Loucy (cell line): ENCODE results near the gene PADI6.

Source experiments
- H2AFZ ChIP-seq: fragments of 200-600 bp; sonication (generic); 2 replicates; pipeline ENCODE4 v1.6.0; 2016; ENCODE audit warnings: antibody characterized with exemption, mild to moderate bottlenecking, low read length, moderate library complexity
- H3F3A ChIP-seq: fragments of 200-600 bp; 2 replicates; pipeline ENCODE4 v1.6.0; 2016; ENCODE audit warnings: antibody characterized with exemption, low read depth, mild to moderate bottlenecking
- H3K27me3 ChIP-seq: fragments of 200-600 bp; sonication (generic); 2 replicates; pipeline ENCODE4 v1.6.1; 2014; ENCODE audit warnings: low read length, mild to moderate bottlenecking; ENCODE audit not compliant: insufficient read depth, poor library complexity, severe bottlenecking
- H3K36me3 ChIP-seq: fragments of 200-600 bp; sonication (generic); 2 replicates; pipeline ENCODE4 v1.6.1; 2016; ENCODE audit warnings: low read length; ENCODE audit not compliant: insufficient read depth
- H3K4me1 ChIP-seq: fragments of 200-600 bp; sonication (generic); 2 replicates; pipeline ENCODE4 v1.5.1; 2014; ENCODE audit warnings: low read length, mild to moderate bottlenecking; ENCODE audit not compliant: insufficient read depth, poor library complexity, severe bottlenecking
- H3K4me2 ChIP-seq: fragments of 200-600 bp; sonication (generic); 2 replicates; pipeline ENCODE4 v1.6.0; 2014; ENCODE audit warnings: antibody characterized with exemption, low read length, low read depth, mild to moderate bottlenecking; ENCODE audit not compliant: poor library complexity, severe bottlenecking
- H3K4me3 ChIP-seq: fragments of 200-600 bp; sonication (generic); 2 replicates; pipeline ENCODE4 v1.5.1; 2014; ENCODE audit warnings: low read length, mild to moderate bottlenecking, mixed read lengths; ENCODE audit not compliant: poor library complexity, severe bottlenecking
- H3K79me2 ChIP-seq: fragments of 200-600 bp; sonication (generic); 2 replicates; pipeline ENCODE4 v1.6.1; 2014; ENCODE audit warnings: low read length; ENCODE audit not compliant: insufficient read depth
- H3K9ac ChIP-seq: fragments of 200-600 bp; sonication (generic); 2 replicates; pipeline ENCODE4 v1.6.0; 2014; ENCODE audit warnings: mild to moderate bottlenecking, low read depth, low read length, moderate library complexity; ENCODE audit not compliant: poor library complexity, severe bottlenecking
- H3K9me2 ChIP-seq: fragments of 200-600 bp; sonication (generic); replicated peaks from 2 replicates; pipeline ENCODE4 v1.6.1; 2016; ENCODE audit warnings: low read depth, low read length, mixed read lengths
- H3K9me3 ChIP-seq: fragments of 200-600 bp; sonication (generic); 2 replicates; pipeline ENCODE4 v1.6.1; 2014; ENCODE audit warnings: mild to moderate bottlenecking, antibody characterized with exemption, low read length, low read depth; ENCODE audit not compliant: insufficient read depth
- H4K20me1 ChIP-seq: fragments of 200-600 bp; sonication (generic); 2 replicates; pipeline ENCODE4 v1.6.0; 2014; ENCODE audit warnings: antibody characterized with exemption, low read length, mild to moderate bottlenecking; ENCODE audit not compliant: insufficient read depth, poor library complexity, severe bottlenecking
- CTCF ChIP-seq: fragments of 200-600 bp; sonication (generic); conservative IDR thresholded peaks from 2 replicates; pipeline ENCODE4 v1.5.1; 2014; ENCODE audit warnings: mild to moderate bottlenecking, antibody characterized with exemption, low read length
- EZH2phosphoT487 ChIP-seq: fragments of 200-600 bp; IDR thresholded peaks from 2 replicates; pipeline ENCODE4 v1.6.1; 2018; ENCODE audit warnings: antibody characterized with exemption, mild to moderate bottlenecking, moderate library complexity, borderline replicate concordance

Gene PADI6

DNA sequence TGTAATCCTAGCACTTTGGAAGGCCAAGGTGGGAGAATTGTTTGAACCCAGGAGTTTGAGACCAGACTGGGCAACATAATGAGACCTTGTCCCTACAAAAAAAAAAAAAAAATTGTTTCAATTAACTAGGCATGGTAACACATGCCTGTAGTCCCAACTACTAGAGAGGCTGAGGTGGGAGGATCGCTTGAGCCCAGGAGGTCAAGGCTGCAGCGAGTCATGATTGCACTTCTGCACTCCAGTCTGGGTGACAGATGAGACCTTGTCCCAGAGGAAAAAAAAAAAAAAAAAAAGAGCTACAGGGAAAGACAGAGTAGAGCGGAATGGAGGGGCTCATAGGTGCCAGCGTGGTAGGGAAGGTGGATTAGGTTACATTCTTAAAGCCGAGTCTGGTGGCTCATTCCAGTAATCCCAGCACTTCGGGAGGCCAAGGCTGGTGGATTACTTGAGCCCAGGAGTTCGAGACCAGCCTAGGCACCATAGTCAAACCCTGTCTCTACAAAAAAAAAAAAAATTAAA is 21.0 kb upstream of the PADI6 start:
- H3K36me3 ChIP-seq, result no peaks in the 10 kb centered on the region
- TF ChIP-seq EZH2phosphoT487, result no peak
- no peak for TF ChIP-seq CTCF

GRCh38 chr1:17351598-17352324 is 20.2 kb upstream of the PADI6 start:
- no peak overlapping the region for H2AFZ ChIP-seq
- no peaks in the 10 kb centered on the region for H3K27me3 ChIP-seq
- peaks cover 4% of the 10 kb centered on the region; the same call in 1 of the 2 replicates for H3F3A ChIP-seq
- no peaks in the 10 kb centered on the region for H3K9me2 ChIP-seq
- no peaks in the 10 kb centered on the region for H3K9me3 ChIP-seq
- H4K20me1 ChIP-seq, result no peaks in the 10 kb centered on the region
- H3K79me2 ChIP-seq, result peaks cover 6% of the 10 kb centered on the region; the same call in 1 of the 2 replicates
- H3K4me2 ChIP-seq, result no peak overlapping the region
- no peak overlapping the region for H3K4me3 ChIP-seq
- no peak overlapping the region for H3K9ac ChIP-seq
- H3K4me1 ChIP-seq, result peaks cover 22% of the 10 kb centered on the region
- no peaks in the 10 kb centered on the region for H3K36me3 ChIP-seq
- no peak for TF ChIP-seq CTCF
- no peak for TF ChIP-seq EZH2phosphoT487

More for the DNA sequence above, 21.0 kb upstream of the PADI6 start:
- Histone ChIP-seq H3K9me2 (no peaks in the 10 kb centered on the region), H3K4me2 (no peak overlapping the region), H3K4me1 (peaks cover 16% of the 10 kb centered on the region), H4K20me1 (no peaks in the 10 kb centered on the region), H3K9me3 (no peaks in the 10 kb centered on the region), H3K79me2 (no peaks in the 10 kb centered on the region), H3K4me3 (no peak overlapping the region), H3K27me3 (no peaks in the 10 kb centered on the region), H3F3A (peaks cover 4% of the 10 kb centered on the region; the same call in 1 of the 2 replicates), H2AFZ (no peak overlapping the region), H3K9ac (no peak overlapping the region)

DNA sequence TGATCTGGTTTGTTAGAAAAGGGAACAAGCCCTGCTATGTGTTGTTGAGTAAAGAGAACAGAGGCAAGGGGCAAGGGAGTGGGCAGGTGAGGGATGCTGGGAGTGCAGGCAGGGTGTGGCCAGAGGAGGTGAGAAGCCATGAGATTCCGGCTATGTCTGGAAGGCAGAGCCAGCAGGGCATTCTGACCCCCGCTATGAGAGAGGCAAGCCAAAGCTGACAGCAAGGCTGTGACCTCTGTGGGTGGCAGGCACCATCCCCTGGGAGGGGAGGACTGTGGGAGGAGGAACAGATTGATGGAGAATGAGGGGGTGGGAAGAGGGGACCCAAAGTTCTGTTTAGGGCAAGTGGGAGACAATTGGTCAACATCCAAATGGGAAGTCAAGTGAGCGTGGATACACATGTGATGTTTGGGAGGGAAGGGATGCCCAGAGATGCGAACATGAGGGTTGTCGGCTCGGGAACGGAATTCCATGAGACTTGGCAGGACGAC is 19.5 kb upstream of the PADI6 start:
- no peak overlapping the region for H3K9ac ChIP-seq
- H3K4me3 ChIP-seq, result no peak overlapping the region
- peaks cover 27% of the 10 kb centered on the region for H3K4me1 ChIP-seq
- H3K79me2 ChIP-seq, result peaks cover 13% of the 10 kb centered on the region; the same call in 1 of the 2 replicates
- H3K4me2 ChIP-seq, result no peak overlapping the region
- no peaks in the 10 kb centered on the region for H3K36me3 ChIP-seq
- H3F3A ChIP-seq, result peaks cover 4% of the 10 kb centered on the region; the same call in 1 of the 2 replicates
- H2AFZ ChIP-seq, result no peak overlapping the region
- no peaks in the 10 kb centered on the region for H3K9me2 ChIP-seq
- H3K9me3 ChIP-seq, result no peaks in the 10 kb centered on the region
- no peaks in the 10 kb centered on the region for H3K27me3 ChIP-seq
- no peaks in the 10 kb centered on the region for H4K20me1 ChIP-seq
- TF ChIP-seq EZH2phosphoT487, result no peak
- no peak for TF ChIP-seq CTCF
